ENCODE data around the gene SAMD4A.
A peak's percentile ranks its signal among the peaks of the same experiment; 100 is the strongest.

The SAMD4A gene, protein sequence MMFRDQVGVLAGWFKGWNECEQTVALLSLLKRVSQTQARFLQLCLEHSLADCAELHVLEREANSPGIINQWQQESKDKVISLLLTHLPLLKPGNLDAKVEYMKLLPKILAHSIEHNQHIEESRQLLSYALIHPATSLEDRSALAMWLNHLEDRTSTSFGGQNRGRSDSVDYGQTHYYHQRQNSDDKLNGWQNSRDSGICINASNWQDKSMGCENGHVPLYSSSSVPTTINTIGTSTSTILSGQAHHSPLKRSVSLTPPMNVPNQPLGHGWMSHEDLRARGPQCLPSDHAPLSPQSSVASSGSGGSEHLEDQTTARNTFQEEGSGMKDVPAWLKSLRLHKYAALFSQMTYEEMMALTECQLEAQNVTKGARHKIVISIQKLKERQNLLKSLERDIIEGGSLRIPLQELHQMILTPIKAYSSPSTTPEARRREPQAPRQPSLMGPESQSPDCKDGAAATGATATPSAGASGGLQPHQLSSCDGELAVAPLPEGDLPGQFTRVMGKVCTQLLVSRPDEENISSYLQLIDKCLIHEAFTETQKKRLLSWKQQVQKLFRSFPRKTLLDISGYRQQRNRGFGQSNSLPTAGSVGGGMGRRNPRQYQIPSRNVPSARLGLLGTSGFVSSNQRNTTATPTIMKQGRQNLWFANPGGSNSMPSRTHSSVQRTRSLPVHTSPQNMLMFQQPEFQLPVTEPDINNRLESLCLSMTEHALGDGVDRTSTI

DNA sequence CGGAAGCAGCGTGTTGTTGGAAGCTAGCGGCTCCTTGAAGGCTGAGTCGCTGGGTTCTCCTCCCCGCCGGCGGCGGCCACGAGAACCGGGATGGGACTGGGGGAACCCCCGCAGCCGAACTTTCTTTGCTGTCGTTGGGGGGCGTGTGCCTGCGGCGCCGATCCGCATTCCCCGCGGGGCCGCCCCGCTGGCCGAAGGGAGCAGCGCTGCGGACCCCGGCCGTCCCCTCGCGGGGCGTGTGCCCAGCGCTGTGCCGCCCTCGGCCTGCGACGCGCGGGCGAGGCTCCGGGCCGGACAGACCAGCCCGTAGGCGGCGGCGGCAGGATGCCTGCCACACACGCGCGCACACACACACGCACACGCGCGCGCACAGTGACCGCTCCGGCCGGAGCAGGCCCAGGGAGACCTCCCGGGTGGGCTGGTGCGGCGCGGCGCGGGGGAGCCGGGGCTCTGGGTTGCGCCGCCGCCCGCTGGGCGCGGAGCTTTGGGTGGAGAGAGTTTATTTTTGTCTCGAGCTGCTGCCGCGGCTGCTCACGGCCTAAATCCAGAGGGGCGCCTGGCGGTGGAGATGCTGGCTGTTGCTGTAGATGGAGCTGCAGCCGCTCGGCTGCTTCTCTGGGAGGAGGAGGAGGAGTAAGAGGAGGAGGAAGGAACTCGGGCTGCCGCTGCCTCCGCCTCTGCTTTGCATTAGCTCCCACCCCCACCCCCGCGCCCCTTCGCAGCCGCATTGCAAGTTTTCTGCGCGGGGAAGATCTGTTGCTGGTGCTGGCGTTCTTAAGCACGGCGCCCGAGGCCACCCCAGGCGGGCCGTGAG is at the start of gene SAMD4A:
TSS of gene SAMD4A (plus strand) at position 719 of the 814 bp plus-strand sequence. CDS start 789 bp downstream, outside the sequence.
- DNase-seq (ENCODE audit: low read depth) = peak; percentile 13

DNA sequence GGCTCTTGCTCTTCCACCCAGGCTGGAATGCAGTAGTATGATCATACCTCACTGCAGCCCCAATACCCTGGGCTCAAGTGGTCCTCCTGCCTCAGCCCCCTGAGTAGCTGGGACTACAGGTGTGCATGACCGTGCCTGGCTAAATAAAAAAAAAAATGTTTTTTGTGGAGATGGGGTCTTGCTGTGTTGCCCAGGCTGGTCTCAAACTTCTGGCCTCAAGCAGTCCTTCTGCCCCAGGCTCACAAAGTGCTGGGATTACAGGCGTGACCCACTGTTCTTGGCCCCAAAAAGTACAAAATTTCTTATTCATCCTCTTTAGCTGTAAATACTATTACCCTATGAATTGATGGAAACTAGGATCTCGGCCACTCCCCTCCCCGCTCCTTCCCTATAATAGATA is 42.5 kb upstream of the SAMD4A start:
- no peak for DNase-seq (ENCODE audit: low read depth)

DNA sequence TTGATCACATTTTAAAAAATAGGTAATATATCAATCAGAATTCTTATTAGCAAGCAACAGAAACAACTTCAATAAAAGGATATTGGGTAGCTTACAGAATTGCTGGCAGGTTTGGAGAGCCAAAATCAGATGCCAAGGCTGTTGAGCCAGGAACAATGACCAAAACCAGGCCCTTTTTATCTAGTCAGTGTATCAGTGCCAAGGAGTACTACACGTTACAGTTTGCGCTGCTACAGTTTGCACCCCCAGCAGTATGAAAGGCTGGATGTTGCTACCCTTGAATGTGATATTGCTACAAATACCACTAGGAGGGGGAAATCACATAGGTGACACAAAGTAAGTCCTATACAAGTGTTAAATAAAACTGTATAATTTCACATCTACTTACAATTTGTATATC is 38.0 kb upstream of the SAMD4A start:
- no peak for DNase-seq (ENCODE audit: low read depth)

DNA sequence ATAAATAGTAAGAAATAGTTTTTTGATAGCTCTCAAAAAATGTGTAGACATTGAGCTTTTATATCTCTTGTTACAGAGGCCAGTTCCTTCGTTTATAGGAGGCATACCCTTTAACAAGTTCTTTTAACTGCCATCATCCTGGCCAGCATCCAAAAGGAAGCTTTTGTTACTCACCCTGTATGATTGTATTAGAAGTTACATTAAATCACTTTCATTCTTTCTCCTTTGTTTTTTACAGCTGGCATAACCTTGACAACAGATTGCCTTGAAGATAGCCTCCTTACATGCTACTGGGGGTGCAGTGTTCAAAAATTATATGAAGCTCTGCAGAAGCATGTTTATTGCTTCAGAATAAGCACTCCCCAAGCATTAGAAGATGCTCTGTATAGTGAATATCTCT is 37.1 kb upstream of the SAMD4A start:
- DNase-seq (ENCODE audit: low read depth) = no peak

DNA sequence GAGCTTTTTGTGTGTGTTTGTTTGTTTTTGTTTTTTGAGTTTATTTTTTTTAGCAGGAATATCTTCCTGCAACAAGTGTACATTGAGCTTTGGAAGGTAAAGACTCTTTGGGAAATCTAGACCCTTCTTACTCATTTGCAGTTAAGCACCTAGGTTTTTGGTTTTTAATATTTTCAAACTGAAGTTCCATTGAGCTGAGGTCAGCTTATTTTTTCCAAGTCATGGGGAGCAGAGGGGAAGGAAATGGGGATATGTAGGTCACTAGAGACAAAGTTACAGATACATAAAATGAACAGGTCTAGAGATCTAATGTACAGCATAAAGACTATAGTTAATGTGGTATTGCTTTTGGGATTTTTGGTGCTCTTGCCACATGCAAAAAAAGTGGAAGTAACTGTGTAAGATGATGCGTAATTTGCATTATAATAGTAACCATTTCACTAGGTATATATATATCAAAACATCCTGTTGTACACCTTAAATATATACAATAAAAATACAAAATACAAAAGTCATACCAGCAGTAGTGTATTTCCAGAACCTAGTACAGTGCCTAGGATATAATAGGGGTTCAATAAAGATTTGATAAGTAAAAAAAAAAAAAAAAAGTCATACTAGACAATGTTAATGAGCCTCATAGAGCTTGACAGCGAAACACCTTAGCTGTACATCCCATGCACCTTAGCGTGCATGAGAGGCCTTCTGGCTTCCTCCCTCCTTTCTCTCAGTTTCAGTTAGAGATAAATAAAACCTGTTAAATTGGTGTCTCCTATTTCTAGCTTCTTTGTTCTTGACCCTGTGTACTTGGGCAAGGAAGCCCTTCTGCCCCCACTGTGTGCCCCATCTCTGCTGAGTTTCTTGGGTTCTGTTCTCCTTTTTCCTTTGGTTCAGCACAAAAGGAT is 34.6 kb upstream of the SAMD4A start:
- no peak for DNase-seq (ENCODE audit: low read depth)

DNA sequence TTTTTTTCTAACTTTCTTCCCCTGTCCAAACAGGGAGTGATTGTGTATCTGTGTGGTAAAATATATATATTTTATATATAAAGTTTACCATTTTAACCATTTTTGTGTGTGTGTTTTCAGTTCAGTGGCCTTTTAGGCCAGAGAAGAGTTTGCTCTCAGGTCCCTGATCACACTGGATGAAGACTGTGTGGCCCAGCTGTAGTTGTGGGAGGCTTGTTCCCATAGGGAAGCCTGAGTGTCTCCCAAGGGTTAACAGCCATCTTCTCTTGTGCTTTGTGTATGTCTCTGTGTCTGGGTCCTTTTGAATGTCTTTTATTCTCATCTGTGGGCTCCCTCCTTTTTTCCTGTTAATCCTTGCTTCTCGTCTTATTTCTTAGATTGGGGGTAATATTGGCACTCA is 33.8 kb upstream of the SAMD4A start:
- DNase-seq (ENCODE audit: low read depth) = no peak

DNA sequence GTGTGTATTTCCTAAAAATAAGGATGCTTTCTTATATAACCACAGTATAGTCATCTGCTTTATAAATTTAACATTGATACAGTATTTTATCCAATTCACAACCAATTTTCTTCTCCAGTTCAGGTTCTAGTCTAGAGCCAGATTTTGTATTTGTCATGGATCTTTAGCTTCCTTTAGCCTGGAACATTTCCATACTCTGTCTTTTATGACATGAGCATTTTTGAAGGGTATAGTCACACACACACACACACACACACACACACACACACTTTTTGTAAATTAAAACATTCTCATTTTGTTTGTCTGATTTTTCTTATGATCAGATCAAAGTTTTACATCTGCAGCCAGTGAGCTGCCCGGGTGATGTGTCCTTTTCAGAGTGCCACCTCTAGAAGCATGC is 31.8 kb upstream of the SAMD4A start:
- no peak for DNase-seq (ENCODE audit: low read depth)

DNA sequence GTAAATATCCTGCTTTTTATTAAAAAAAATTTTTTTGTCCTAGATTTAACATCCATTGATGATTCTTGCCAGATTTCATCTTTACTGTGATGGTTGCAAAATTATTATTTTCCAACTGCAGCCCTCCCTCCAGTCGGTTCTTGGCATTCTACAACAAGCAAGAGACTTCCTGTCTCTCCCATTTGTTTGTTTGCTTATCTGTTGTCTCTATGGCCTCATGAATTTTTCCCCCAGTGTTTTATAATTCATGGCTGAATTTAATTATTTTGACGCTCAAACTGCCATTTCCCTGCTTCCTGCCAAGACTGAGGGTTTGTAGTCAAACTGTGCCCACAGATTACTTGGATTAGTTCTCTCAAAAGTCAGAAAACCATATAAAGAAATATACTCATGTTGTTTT is 31.3 kb upstream of the SAMD4A start:
- DNase-seq (ENCODE audit: low read depth) = no peak

DNA sequence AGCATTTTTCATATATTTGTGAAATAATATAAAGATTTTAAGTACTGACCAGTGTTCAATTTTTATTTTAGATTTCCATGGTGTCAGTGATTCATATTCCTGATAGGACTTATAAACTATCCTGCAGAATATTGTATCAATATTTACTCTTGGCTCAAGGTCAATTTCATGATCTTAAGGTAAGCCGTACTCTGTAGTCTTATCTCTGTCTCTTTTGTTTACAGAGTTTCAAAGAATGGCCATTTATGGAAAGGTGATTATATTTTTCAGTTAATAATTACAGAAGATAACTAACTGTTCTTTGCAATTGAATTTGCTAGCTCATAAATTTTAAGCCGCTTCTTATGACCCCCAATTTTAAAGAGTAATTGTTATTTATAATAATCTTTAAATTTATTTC is 29.3 kb upstream of the SAMD4A start:
- no peak for DNase-seq (ENCODE audit: low read depth)

DNA sequence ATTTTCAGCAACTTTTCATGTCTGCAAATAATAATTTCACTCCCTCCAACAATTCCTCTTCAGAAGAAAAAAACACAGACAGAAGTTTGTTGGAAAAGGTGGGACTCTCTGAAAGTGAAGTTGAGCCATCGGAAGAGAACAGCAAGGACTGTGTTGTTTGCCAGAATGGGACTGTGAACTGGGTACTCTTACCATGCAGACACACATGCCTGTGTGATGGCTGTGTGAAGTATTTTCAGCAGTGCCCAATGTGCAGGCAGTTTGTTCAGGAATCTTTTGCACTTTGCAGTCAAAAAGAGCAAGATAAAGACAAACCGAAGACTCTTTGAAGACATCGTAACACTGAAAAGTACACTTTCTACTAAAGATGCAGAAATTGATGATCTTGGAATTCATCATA is 28.9 kb upstream of the SAMD4A start:
- DNase-seq (ENCODE audit: low read depth) = no peak

DNA sequence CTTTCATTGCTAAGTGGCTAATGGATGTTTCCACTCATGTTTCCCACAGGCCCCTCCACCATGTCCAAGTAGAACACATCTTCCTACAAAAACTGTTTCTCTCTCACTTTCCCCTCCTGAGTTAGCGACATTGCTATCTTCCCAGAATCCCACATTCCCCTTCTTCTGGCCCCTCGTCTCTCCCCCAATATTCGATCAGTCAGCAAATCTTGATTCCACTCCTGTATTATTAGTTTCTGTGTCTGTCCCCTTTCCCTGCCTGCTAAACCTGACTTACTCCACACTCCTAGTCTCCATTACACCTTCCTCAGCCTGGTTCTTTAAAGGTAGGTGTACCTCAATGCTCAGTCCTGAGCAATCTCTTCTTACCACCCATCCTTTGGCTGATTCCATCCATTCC is 19.3 kb upstream of the SAMD4A start:
- no peak for DNase-seq (ENCODE audit: low read depth)

DNA sequence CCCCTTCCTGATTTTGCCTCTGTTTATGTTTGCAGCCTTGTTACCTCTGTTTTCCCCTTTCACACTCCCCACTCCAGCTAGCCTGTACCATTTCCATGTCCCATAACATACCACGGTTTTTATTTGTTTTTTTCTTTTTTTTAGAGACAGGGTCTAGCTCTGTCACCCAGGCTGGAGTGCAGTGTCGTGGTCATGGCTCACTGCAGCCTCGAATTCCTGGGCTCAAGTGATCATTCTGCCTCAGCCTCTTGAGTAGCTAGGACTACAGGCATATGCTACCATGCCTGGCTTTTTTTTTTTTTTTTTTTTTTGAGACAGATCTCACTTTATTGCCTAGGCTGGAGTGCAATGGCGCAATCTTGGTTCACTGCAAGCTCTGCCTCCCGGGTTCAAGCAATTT is 18.4 kb upstream of the SAMD4A start:
- DNase-seq (ENCODE audit: low read depth) = no peak

DNA sequence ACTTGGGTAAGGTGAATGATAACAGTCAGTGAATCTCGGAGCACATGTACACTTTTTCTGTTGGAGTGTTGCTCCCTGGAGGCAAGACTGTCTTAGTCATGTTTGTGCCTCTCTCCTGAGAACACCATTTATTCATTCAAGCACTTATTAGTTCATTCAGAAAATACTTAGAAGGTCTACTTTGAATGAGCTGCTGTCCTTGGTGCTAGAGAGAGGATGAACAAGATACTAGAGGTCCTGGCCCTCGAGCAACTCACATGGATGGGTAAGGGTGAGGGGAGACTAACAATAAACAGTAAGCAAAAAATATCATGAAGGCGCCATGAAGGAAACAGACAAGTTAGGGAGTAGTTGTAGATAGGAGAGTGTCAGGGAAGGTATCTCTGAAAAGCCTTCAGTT is 17.1 kb upstream of the SAMD4A start:
- DNase-seq (ENCODE audit: low read depth) = no peak

DNA sequence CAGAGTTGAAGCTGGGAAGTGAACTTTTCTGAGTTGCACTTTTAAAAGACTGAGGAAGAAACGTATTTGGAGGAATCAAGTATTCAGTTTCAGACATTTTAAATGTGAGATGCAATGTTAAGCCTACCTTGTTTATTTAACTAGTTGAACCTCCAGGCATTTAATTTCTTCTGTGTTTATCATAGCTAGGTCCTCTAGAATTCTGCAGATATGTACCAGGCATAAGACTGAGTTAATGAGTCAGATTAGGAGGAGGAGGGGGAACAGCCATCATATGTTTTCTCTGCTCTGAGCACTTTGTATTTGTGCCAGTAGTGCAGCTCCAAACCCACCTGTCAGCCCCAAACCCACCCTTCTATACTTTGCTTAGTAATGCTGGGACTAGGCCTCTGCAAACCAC is 16.4 kb upstream of the SAMD4A start:
- DNase-seq (ENCODE audit: low read depth) = no peak

DNA sequence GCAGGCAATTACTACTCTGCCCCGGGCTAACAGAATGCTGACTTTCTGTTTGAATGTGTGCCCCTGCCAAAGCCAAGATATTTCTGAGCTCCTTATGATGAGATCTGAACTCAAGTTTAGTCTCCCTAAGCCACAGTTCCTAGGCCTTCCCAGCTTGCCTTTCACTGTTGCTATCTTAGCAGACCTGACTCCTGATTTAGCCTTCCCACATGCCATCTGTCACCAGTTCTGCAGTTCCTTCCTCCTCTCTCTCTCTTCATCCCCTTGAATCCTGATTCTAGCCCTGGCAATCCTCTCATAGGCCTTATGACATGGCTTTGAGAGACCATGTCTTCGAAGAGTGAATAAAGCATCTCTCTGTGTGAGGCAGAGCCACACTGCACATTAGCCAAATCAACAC is 12.5 kb upstream of the SAMD4A start:
- DNase-seq (ENCODE audit: low read depth) = no peak

DNA sequence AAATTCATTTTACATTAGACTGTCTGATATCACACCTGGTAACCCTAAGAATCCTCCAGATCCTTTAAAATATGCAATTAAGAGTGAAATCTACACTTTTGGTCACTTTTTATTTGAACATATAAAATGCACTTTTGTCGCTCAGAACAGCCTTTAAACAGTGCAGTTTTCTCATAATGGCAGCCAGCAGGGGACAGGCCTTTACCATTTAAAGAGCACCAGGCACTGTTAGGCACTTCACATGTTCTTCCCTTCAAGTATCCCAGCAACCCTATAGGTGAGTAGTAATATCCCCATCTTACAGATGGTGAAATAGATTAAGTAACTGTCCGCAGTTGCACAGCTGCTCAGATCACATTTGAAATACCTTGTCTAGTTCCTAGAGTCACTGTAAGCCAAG is 11.3 kb upstream of the SAMD4A start:
- no peak for DNase-seq (ENCODE audit: low read depth)

DNA sequence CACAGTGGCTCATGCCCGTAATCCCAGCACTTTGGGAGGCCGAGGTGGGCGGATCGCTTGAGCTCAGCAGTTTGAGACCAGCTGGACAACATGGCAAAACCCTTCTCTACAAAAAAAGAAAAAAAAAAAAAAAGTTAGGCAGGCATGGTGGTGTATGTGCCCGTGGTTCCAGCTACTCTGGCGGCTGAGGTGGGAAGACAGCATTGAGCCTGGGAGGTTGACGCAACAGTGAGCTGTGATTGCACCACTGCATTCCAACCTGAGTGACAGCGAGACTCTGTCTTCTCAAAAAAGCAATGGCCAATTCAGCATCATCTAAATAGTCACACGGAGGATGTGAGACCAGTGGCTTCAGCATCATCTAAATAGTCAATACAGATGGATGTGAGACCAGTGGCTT is 10.4 kb upstream of the SAMD4A start:
- DNase-seq (ENCODE audit: low read depth) = no peak

DNA sequence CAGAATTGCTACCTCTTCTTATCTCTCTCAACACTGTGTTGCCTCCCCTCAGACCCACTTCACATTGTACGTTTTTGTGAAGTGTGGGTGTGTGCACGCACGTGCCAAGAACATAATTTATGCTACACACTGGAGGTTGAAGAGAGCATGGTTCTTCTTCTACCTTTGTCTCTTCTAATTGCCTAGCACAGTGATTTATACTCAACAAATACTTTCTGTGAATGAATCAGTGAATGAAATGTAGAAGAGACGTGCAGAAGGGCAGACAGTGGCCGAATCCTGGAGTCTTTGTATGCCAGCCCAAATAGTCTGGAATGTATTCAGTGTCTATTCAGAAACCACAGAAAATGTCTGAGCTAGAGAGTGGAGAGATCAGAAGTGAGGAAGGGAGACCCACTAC is 4.6 kb upstream of the SAMD4A start:
- DNase-seq (ENCODE audit: low read depth) = no peak

DNA sequence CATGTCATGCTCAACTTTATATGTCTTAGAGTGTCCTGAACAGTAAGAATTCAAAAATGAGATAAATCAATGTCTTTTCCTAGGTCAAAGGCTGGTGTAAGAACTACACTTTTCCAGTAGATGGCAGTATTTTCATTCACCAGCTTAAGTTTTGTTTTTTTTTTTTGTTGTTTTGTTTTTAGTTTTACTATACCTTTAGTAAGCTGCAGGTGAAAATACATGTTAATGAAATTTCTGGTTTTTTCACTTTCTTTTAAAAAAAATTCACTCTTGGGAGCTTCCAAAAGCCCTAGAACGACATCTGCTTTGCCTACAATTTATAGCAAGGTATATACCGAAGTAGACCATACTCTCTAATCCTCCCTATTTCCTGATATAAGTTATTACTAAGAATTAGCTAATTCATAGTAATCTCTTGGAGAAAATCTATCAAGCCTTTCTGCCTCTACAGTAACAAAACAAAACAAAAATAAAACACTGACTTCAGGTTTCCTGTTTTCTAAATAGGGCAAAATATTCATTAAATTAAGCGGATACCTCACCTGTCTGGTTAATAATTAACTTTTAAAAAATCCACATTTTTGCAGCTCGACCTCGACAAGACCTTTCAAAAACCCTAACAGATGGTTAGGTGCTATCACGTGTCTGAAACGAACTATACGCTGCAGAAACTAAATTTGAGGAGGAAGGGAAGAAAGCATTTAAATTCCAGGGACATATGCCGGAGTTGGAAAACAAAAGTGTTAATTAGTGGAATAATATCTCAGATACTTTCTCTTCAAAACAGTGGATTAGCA is 2.7 kb upstream of the SAMD4A start:
- DNase-seq (ENCODE audit: low read depth) = no peak

DNA sequence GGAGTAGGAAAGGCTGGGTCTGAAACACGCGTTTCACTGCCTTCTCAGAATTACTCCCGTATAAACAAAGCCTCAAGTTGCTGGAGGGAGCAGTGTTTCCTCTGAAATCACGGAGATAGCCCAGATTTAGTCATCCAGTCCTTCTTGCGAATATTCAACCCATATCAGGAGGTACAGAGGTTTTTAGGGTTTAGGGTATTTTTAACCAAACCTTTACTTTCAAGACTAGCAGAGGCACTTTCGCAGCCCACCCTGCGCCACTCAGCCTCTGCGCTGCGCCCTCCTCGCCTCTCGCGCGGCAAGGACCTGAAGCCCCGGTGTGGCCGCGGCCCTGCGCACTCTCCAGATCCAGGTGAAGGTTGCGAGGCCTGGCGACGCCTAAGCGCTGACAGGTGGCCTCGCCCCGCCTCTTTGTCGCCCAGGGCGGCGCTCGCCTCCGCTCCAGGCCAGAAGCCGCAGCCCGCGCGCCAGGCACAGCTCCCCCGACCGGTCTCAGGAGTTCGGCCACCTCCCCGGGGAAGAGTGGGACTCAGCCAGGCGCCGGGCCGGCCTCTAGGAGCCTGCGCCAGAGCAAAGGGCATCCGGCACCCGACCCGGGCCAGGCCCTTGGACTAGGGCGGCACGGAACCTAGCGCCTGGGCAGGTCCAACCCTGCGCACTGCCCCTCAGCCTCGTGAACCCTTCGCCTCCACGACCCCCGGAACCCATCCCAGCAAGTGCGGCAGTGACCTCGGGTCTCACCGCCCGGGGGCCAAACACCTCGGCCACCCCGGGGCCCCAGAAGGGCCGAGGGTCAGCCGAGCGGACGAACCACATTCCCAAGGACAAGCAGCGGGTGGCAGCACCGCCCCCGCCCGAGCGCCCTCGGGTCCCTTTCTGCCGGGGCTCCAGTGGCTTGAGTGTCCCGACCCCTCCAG is 1.8 kb upstream of the SAMD4A start:
- peak; percentile 9 for DNase-seq (ENCODE audit: low read depth)

Measured in stimulated activated CD8-positive, alpha-beta memory T cell treated with anti-CD3 and anti-CD28 coated beads, Interleukin-15, amount 100 ng/mL, for 24 hours (primary cell).